Measurements from ENCODE around the gene DUSP28. TPM values are rescaled to one million over a fixed set of nuclear protein-coding genes. Genes with fewer than 3 reads are reported as not detected.

Gene DUSP28
- total RNA-seq, 2 donors from 2014 or later: 5.8 to 14.3 TPM

DNA sequence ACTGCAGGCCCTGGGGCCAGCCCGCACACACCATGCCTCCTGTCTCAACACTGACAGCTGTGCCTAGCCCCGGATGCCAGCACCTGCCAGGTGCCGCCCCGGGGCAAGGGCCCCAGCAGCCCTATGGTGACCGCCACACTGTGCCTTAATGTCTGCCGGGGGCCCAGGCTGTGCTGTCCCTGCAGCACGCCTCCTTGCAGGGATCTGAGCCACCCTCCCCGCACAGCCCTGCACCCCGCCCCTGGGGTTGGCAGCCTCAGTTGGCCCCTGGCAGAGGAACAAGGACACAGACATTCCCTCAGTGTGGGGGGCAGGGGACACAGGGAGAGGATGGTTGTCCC lies 17.9 kb downstream of the DUSP28 start:
- no peaks in the 10 kb centered on the region for H3K27me3 ChIP-seq (replicated peaks; ENCODE audit: insufficient read depth)
- H3K9me3 ChIP-seq: no peaks in the 10 kb centered on the region
- TF ChIP-seq, protein P1, sequence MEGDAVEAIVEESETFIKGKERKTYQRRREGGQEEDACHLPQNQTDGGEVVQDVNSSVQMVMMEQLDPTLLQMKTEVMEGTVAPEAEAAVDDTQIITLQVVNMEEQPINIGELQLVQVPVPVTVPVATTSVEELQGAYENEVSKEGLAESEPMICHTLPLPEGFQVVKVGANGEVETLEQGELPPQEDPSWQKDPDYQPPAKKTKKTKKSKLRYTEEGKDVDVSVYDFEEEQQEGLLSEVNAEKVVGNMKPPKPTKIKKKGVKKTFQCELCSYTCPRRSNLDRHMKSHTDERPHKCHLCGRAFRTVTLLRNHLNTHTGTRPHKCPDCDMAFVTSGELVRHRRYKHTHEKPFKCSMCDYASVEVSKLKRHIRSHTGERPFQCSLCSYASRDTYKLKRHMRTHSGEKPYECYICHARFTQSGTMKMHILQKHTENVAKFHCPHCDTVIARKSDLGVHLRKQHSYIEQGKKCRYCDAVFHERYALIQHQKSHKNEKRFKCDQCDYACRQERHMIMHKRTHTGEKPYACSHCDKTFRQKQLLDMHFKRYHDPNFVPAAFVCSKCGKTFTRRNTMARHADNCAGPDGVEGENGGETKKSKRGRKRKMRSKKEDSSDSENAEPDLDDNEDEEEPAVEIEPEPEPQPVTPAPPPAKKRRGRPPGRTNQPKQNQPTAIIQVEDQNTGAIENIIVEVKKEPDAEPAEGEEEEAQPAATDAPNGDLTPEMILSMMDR (IDR thresholded peaks at IDR 0.05): no peak
- peaks cover 7 to 9% of the 10 kb centered on the region in 2 donors for H3K4me1 ChIP-seq (ENCODE audit: control insufficient read depth in 1 of 2, low read depth in 2 of 2)
- no peak overlapping the region for H3K27ac ChIP-seq
- no peak overlapping the region for H3K4me3 ChIP-seq
- peaks cover 30% of the 10 kb centered on the region for H3K36me3 ChIP-seq
- ATAC-seq (ENCODE audit: insufficient number of reproducible peaks, low FRiP score, low read depth) (no peak), DNase-seq (ENCODE audit: low spot score) (no peak)

DNA sequence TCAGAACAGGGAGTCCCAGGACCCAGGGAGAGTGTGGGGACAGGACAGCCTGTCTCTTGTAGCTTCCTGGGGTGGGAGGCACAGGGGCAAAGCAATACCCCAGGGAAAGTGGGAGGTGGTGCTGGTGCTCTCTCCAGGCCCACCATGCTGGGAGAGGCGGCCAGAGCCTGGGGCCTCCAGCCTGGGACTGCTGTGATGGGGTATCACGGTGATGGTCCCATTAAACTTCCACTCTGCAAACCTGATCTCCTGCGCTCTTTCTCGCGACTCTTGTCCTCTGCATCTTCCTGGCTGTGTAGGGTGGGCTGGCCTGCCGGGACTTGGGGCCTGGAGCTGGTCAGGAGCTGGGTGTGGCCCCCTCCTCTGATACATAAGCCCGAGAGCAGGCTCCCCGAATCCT lies 18.3 kb downstream of the DUSP28 start:
- TF ChIP-seq, protein P1 (IDR thresholded peaks at IDR 0.05): no peak
- Histone ChIP-seq H3K36me3 (peaks cover 30% of the 10 kb centered on the region), H3K27ac (no peak overlapping the region), H3K4me1 (ENCODE audit: control insufficient read depth in 1 of 2, low read depth in 2 of 2) (peaks cover 7 to 9% of the 10 kb centered on the region in 2 donors), H3K27me3 (replicated peaks; ENCODE audit: insufficient read depth) (no peaks in the 10 kb centered on the region), H3K4me3 (no peak overlapping the region), H3K9me3 (no peaks in the 10 kb centered on the region)
- no peak for ATAC-seq (ENCODE audit: insufficient number of reproducible peaks, low FRiP score, low read depth)
- DNase-seq (ENCODE audit: low spot score): no peak

DNA sequence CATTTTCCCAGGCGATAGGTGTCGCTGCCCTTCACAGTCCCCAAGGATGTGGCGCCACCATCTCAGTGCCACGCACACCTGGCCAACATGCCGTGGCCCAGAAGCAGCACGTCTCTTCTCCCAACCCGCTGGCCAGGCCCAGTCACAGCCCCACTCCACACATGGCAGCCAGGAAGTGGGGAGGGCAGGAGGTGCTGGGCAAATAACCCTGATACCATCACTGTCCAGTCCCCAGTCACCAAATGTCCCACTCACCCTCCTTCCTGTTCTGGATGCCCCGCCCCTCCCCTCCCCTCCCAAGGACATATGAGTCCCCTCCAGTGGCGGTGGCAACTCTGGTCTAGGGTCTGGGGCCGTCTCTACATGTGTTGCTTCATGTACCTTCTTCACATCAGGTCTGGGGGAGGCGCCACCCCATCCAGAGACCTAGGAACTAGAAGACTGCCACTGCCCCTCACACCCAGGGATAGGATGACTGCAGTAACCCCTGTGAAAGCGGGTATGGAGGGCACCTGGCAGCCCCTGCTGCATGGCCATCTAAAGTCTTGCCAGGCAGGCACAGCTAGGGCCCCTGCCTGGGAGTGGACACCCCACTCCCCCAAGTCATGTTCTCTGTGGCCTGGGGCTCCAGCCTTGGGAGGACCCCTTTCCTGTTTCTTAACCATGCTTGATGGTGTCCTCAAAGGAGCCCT lies 19.1 kb downstream of the DUSP28 start:
- H3K36me3 ChIP-seq: peaks cover 30% of the 10 kb centered on the region
- ATAC-seq (ENCODE audit: insufficient number of reproducible peaks, low FRiP score, low read depth): no peak
- H3K27ac ChIP-seq: peak overlapping the region in 1 of 2 donors; percentile 72
- H3K4me3 ChIP-seq: no peak overlapping the region
- no peaks in the 10 kb centered on the region for H3K27me3 ChIP-seq (replicated peaks; ENCODE audit: insufficient read depth)
- TF ChIP-seq, protein P1 (IDR thresholded peaks at IDR 0.05): no peak
- H3K9me3 ChIP-seq: no peaks in the 10 kb centered on the region
- DNase-seq (ENCODE audit: low spot score): no peak
- H3K4me1 ChIP-seq (ENCODE audit: control insufficient read depth in 1 of 2, low read depth in 2 of 2): peaks cover 8 to 9% of the 10 kb centered on the region in 2 donors

DNA sequence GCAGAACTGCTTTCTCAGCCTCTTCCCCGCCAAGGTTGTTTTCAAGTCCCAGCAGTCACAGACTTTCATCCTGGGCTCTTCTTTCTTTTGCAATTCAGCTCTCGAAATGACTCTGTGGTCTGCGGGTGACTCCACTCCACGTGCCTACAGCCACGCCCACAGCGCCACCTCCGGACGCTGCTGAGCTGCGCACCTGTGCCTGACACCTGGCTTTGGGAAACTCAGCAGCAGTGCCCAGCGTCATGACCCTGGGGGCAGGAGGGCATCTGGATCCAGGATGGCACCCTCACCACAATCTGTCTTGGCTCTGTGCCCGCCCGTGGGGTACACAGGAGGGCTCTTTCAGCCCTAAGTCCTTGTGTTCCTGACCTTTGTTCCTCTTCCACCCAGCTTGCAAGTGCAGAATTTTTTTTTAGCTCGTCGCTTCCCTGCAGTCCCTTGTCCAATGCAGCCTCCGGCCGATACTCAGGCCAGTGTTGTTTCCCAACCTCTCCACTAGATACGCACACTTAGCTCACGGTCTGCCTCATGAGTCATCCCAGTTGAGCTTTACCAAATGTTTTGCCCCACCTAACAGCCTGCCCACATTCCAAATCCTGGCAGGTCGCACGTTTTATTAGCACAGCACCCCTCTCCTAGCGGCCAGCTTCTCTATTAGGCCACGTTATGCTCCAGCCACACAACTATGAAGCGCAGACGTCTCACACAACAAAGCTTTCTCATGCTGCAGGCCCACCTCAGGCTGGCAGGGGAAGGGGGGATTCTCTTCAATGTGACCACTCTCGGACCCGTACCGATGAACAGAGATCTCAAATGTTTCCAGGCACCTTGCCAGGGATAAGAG lies 19.8 kb downstream of the DUSP28 start:
- peak; percentile 82 for ATAC-seq (ENCODE audit: insufficient number of reproducible peaks, low FRiP score, low read depth)
- no peak overlapping the region for H3K4me3 ChIP-seq
- H3K36me3 ChIP-seq: peaks cover 30% of the 10 kb centered on the region
- peak overlapping the region; percentile 47 to 72 for H3K27ac ChIP-seq
- H3K27me3 ChIP-seq (replicated peaks; ENCODE audit: insufficient read depth): no peaks in the 10 kb centered on the region
- TF ChIP-seq, protein P1 (IDR thresholded peaks at IDR 0.05): no peak
- no peaks in the 10 kb centered on the region for H3K9me3 ChIP-seq
- peaks cover 13 to 16% of the 10 kb centered on the region in 2 donors for H3K4me1 ChIP-seq (ENCODE audit: control insufficient read depth in 1 of 2, low read depth in 2 of 2)
- DNase-seq (ENCODE audit: low spot score): no peak

- H3K27ac ChIP-seq: no peak overlapping the region
- H3K4me3 ChIP-seq: no peak overlapping the region
- H3K36me3 ChIP-seq: peaks cover 14% of the 10 kb centered on the region
- H3K9me3 ChIP-seq: no peaks in the 10 kb centered on the region
- peaks cover 19 to 23% of the 10 kb centered on the region in 2 donors for H3K4me1 ChIP-seq (ENCODE audit: control insufficient read depth in 1 of 2, low read depth in 2 of 2)
- no peaks in the 10 kb centered on the region for H3K27me3 ChIP-seq (replicated peaks; ENCODE audit: insufficient read depth)
- DNase-seq (ENCODE audit: low spot score) (no peak), ATAC-seq (ENCODE audit: insufficient number of reproducible peaks, low FRiP score, low read depth) (no peak)
- TF ChIP-seq, protein P1 (IDR thresholded peaks at IDR 0.05): no peak
Observed at GRCh38 chr2:240581811-240582210, 21.7 kb downstream of the DUSP28 start.

Data from thoracic aorta (tissue), 2 donors.